ENCODE data around the gene KIRREL3.

The KIRREL3 gene

GRCh38 chr11:126573325-126573978, 427.1 kb downstream of the KIRREL3 start:
- peak; percentile 18 for TF ChIP-seq CTCF (IDR thresholded peaks at IDR 0.05; ENCODE audit: insufficient read depth, low read length, poor library complexity, severe bottlenecking)
- no peak overlapping the region for H3K4me3 ChIP-seq (replicated peaks; ENCODE audit: low read depth, low read length)
- H3K36me3 ChIP-seq (ENCODE audit: control insufficient read depth, insufficient read depth, low read length), result no peaks in the 10 kb centered on the region
- no peak for DNase-seq (ENCODE audit: extremely low read depth, insufficient read length)
- peaks cover 1% of the 10 kb centered on the region for H3K27me3 ChIP-seq (replicated peaks; ENCODE audit: control insufficient read depth, insufficient read depth, low read length)

- Histone ChIP-seq H3K27me3 (replicated peaks; ENCODE audit: control insufficient read depth, insufficient read depth, low read length) (peaks cover 3% of the 10 kb centered on the region), H3K36me3 (ENCODE audit: control insufficient read depth, insufficient read depth, low read length) (no peaks in the 10 kb centered on the region), H3K4me3 (replicated peaks; ENCODE audit: low read depth, low read length) (no peak overlapping the region)
- no peak for TF ChIP-seq CTCF (IDR thresholded peaks at IDR 0.05; ENCODE audit: insufficient read depth, low read length, poor library complexity, severe bottlenecking)
- DNase-seq (ENCODE audit: extremely low read depth, insufficient read length), result no peak
Observed at GRCh38 chr11:126570489-126570888, 430.1 kb downstream of the KIRREL3 start.

GRCh38 chr11:126567419-126567818, 433.2 kb downstream of the KIRREL3 start:
- Histone ChIP-seq H3K4me3 (replicated peaks; ENCODE audit: low read depth, low read length) (no peak overlapping the region), H3K27me3 (replicated peaks; ENCODE audit: control insufficient read depth, insufficient read depth, low read length) (peaks cover 3% of the 10 kb centered on the region), H3K36me3 (ENCODE audit: control insufficient read depth, insufficient read depth, low read length) (no peaks in the 10 kb centered on the region)
- no peak for DNase-seq (ENCODE audit: extremely low read depth, insufficient read length)
- TF ChIP-seq CTCF (IDR thresholded peaks at IDR 0.05; ENCODE audit: insufficient read depth, low read length, poor library complexity, severe bottlenecking), result no peak

GRCh38 chr11:126564566-126564965, 436.0 kb downstream of the KIRREL3 start:
- no peak overlapping the region for H3K4me3 ChIP-seq (replicated peaks; ENCODE audit: low read depth, low read length)
- TF ChIP-seq CTCF (IDR thresholded peaks at IDR 0.05; ENCODE audit: insufficient read depth, low read length, poor library complexity, severe bottlenecking), result no peak
- no peak for DNase-seq (ENCODE audit: extremely low read depth, insufficient read length)

GRCh38 chr11:126561327-126561893, 439.2 kb downstream of the KIRREL3 start:
- no peak for TF ChIP-seq CTCF (IDR thresholded peaks at IDR 0.05; ENCODE audit: insufficient read depth, low read length, poor library complexity, severe bottlenecking)
- Histone ChIP-seq H3K27me3 (replicated peaks; ENCODE audit: control insufficient read depth, insufficient read depth, low read length) (peaks cover 2% of the 10 kb centered on the region), H3K36me3 (ENCODE audit: control insufficient read depth, insufficient read depth, low read length) (no peaks in the 10 kb centered on the region), H3K4me3 (replicated peaks; ENCODE audit: low read depth, low read length) (no peak overlapping the region)
- DNase-seq (ENCODE audit: extremely low read depth, insufficient read length), result no peak

More at GRCh38 chr11:126564566-126564965, 436.0 kb downstream of the KIRREL3 start:
- H3K27me3 ChIP-seq (replicated peaks; ENCODE audit: control insufficient read depth, insufficient read depth, low read length), result peaks cover 2% of the 10 kb centered on the region
- no peaks in the 10 kb centered on the region for H3K36me3 ChIP-seq (ENCODE audit: control insufficient read depth, insufficient read depth, low read length)
